Measurements from ENCODE around the gene CGA.

The CGA gene

DNA sequence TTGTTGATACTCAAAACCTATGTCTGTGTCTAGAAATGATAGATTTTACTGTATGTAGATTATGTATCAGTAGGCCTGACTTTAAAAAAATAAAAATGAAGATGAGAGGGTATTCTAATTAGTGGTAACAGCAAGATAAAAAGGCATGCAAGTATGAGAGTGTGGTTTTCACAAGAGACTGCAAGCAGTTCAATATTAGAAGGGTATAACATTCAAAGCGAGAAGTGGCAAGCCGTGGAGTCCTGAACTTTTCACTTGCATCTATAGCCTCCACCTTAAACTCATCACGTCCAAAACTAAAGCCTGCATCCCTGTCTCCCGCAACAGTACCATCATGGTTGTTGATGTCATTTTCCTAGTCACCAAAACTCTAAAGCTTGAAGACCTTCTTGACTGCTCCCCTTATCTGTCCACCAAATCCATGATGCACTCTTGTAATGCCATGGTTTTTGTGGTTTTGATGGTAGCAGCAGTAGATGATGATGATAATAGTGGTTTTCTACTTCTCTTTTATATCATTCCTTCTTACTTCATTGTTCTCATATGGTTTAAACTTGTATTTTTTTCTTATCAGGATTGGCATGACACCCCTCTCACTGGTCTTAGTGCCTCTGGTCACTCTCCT lies 9.2 kb upstream of the CGA start:
- no peak for DNase-seq (ENCODE audit: low read depth)
- no peak overlapping the region for H3K4me3 ChIP-seq (ENCODE audit: low read depth, low read length)
- TF ChIP-seq, protein P1, sequence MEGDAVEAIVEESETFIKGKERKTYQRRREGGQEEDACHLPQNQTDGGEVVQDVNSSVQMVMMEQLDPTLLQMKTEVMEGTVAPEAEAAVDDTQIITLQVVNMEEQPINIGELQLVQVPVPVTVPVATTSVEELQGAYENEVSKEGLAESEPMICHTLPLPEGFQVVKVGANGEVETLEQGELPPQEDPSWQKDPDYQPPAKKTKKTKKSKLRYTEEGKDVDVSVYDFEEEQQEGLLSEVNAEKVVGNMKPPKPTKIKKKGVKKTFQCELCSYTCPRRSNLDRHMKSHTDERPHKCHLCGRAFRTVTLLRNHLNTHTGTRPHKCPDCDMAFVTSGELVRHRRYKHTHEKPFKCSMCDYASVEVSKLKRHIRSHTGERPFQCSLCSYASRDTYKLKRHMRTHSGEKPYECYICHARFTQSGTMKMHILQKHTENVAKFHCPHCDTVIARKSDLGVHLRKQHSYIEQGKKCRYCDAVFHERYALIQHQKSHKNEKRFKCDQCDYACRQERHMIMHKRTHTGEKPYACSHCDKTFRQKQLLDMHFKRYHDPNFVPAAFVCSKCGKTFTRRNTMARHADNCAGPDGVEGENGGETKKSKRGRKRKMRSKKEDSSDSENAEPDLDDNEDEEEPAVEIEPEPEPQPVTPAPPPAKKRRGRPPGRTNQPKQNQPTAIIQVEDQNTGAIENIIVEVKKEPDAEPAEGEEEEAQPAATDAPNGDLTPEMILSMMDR (IDR thresholded peaks at IDR 0.05; ENCODE audit: low read depth, low read length, missing control alignments), result no peak

DNA sequence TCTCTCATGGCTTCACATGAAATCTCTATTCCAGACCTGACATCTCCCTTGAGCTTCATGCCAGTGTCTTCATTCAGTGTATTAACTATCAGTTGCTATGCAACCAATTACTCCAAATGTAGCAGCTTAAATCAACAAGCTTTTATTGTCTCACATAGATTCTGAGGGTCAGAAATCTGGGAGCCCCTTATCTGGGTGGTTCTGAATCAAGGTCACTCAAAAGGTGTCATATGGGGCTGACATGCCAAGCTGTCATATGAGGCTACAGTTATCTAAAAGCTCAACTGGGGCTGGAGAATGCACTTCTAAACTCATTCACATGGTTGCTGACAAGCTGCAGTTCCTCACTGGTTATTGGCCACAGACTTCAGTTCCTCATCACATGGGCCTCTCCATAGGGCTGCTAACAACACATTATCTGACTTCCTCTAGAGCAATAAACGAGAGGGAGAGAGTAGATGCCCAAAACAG lies 7.3 kb upstream of the CGA start:
- DNase-seq (ENCODE audit: low read depth), result no peak
- TF ChIP-seq, protein P1 (IDR thresholded peaks at IDR 0.05; ENCODE audit: low read depth, low read length, missing control alignments), result no peak
- no peak overlapping the region for H3K4me3 ChIP-seq (ENCODE audit: low read depth, low read length)

DNA sequence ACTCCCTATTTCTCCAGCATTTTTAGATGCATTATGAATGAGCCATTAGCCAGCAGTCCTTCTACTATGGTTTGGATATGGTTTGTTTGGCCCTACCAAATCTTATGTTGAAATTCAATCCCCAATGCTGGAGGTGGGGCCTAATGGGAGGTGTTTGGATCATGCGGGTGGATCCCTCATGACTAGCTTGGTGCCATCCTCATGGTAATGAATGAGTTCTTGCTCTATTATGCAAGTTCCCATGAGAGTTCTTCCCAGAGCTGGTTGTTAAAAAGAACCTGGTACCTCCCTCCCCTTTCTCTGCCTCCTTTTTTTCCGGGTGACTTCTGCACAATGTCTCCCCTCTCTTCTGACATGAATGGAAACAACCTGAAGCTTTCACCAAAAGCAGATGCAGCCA lies 6.2 kb upstream of the CGA start:
- TF ChIP-seq, protein P1 (IDR thresholded peaks at IDR 0.05; ENCODE audit: low read depth, low read length, missing control alignments), result no peak
- no peak for DNase-seq (ENCODE audit: low read depth)
- H3K4me3 ChIP-seq (ENCODE audit: low read depth, low read length), result no peak overlapping the region

DNA sequence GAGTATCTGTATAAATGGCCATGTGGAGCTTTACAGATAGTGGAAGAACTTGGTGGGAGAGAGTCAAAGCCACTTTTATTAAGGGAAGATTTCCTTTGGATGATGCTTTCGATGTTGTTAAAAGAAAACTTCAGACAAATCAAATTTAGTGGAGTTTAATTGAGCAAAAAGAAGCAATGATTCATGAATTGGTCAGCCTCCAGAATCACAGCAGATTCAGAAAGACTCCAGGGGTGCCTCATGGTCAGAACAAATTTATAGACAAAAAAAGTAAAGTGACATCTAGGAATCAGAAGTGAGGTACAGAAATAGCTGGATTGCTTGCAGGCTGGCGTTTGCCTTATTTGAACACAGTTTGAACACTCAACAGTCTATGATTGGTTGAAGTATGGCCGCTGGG lies 5.3 kb upstream of the CGA start:
- no peak overlapping the region for H3K4me3 ChIP-seq (ENCODE audit: low read depth, low read length)
- TF ChIP-seq, protein P1 (IDR thresholded peaks at IDR 0.05; ENCODE audit: low read depth, low read length, missing control alignments), result no peak
- DNase-seq (ENCODE audit: low read depth), result no peak

DNA sequence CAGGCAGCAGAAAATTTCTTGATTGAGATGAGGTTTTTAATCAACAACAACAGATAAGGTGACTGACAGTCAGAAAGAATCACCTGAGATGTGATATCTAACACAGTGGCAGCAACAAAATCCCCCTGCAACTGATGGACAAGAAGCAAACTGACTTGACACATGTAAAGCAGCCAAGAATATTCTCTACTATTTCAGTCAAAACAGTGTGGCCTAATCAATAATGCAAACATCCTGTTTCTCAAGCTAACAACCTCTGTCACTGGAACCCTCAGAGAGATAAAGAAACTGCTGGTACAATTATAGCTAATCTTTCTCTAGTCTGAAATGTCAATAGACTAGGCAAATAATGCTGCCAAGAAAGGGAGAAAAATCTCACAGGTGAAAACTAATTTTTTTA lies 4.6 kb upstream of the CGA start:
- TF ChIP-seq, protein P1 (IDR thresholded peaks at IDR 0.05; ENCODE audit: low read depth, low read length, missing control alignments), result no peak
- no peak overlapping the region for H3K4me3 ChIP-seq (ENCODE audit: low read depth, low read length)
- no peak for DNase-seq (ENCODE audit: low read depth)

DNA sequence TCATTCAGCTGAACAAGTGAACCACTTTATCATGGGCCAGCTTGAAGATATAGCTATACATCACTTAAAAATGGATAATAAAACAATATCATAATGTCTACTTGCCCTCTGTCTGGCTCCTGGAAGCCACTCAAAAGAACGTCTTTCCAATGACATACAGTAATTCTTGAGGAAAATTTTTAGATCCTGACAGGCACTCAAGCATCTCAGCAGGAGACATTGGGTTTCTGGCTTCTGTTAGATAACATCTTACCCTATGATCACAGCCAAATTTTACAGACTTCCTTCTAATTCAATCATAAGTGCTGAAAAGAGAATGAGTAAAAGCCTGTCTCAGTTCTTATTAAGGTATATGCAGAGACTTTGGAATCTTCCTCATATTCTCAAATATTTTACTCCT lies 330 bp downstream of the CGA start:
- no peak for DNase-seq (ENCODE audit: low read depth)
- TF ChIP-seq, protein P1 (IDR thresholded peaks at IDR 0.05; ENCODE audit: low read depth, low read length, missing control alignments), result no peak
- H3K4me3 ChIP-seq (ENCODE audit: low read depth, low read length), result no peak overlapping the region

DNA sequence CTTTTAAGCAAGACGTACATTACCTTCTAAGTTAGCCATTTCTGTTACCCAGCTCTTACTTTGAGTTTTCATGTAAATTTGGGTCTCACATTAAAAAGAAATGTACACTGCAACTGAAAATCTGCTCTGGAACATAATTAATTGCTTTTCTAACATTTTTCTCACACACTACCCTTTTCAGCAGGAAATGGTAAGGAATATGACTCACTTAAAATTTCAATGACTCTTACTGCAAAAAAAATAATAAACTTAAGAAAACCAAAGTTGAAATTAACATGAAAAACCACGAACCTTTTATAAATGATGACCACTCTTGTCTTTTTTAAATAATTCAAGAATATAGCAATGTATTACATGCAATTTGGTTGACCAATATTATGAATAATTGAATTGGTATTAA lies 1.3 kb downstream of the CGA start:
- H3K4me3 ChIP-seq (ENCODE audit: low read depth, low read length), result no peak overlapping the region
- TF ChIP-seq, protein P1 (IDR thresholded peaks at IDR 0.05; ENCODE audit: low read depth, low read length, missing control alignments), result no peak
- no peak for DNase-seq (ENCODE audit: low read depth)

Measured in GM12864 (cell line).